H1 (cell line): ENCODE measurements around the gene TNIP1. TPM values are rescaled to one million over a fixed set of nuclear protein-coding genes. Genes with fewer than 3 reads are reported as not detected.

ENCODE experiments used
- POU5F1 ChIP-seq: IDR thresholded peaks from 2 replicates; pipeline ENCODE4 v1.6.1; 2011; ENCODE audit warnings: low read depth, mild to moderate bottlenecking, low read length, moderate library complexity
- polyA plus RNA-seq, 7 experiments: library from polyadenylated mRNA; depleted of rRNA in 3 of 7; stranded (reverse) in 5 of 7; unstranded in 2 of 7; fragments of >200 nt in 5 of 7; fragments of 200-250 nt in 2 of 7; gene quantifications; 1 replicate in 5 of 7; 2 replicates in 1 of 7; 4 replicates in 1 of 7; pipeline versions ENCODE4 v1.2.1 to v1.2.3, GENCODE V29; 2011 to 2013; ENCODE audit warnings: missing spikeins in 2 of 7, mixed read lengths in 2 of 7
- total RNA-seq: library from RNA; stranded (reverse); fragmentation: NEBNext Ultra II Directional; extraction: Animal tissue kit (Norgen Biotek cat#: 25700); gene quantifications from 2 replicates; pipeline ENCODE4 v1.2.1, GENCODE V29; 2021

The TNIP1 gene
- total and polyA plus RNA-seq, 2 of the 8 experiments (the other 6 are each of a cell fraction or from before 2014, with no cell fraction given): 14.2 to 31.9 TPM

- no peak for TF ChIP-seq POU5F1
These were observed 93.1 kb downstream of the TNIP1 start (continued) for GRCh38 chr5:150987746-150988145.

Other genes with a start within 250 kb of the TNIP1 start
- gene IRGM, start 234.5 kb downstream of the TNIP1 start, total RNA-seq: not detected in 2 replicates
- gene IRGM, start 234.5 kb downstream of the TNIP1 start, polyA plus RNA-seq (2011; rRNA removed): 0.11 TPM in 2 replicates
- gene ZNF300, start 176.1 kb downstream of the TNIP1 start, total RNA-seq: 15.2 and 15.8 TPM in 2 replicates
- 4.1 and 6.7 TPM in 2 replicates for gene ZNF300, start 176.1 kb downstream of the TNIP1 start, polyA plus RNA-seq (2011; rRNA removed)
- 26.4 and 27.8 TPM in 2 replicates for gene GPX3, start 60.4 kb downstream of the TNIP1 start, total RNA-seq
- 61.8 and 77.9 TPM in 2 replicates for gene GPX3, start 60.4 kb downstream of the TNIP1 start, polyA plus RNA-seq (2011; rRNA removed)
- 78.6 and 85.2 TPM in 2 replicates for gene ANXA6, start 76.7 kb upstream of the TNIP1 start, total RNA-seq
- gene ANXA6, start 76.7 kb upstream of the TNIP1 start, polyA plus RNA-seq (2011; rRNA removed): 61.3 and 63.5 TPM in 2 replicates
- 10.8 and 11.5 TPM in 2 replicates for gene CCDC69, start 143.1 kb upstream of the TNIP1 start, total RNA-seq
- gene CCDC69, start 143.1 kb upstream of the TNIP1 start, polyA plus RNA-seq (2011; rRNA removed): 6.4 and 8.4 TPM in 2 replicates
- 30.4 and 32.2 TPM in 2 replicates for gene GM2A, start 172.2 kb upstream of the TNIP1 start, total RNA-seq
- gene GM2A, start 172.2 kb upstream of the TNIP1 start, polyA plus RNA-seq (2011; rRNA removed): 18.5 TPM in 2 replicates
- gene SLC36A3, start 222.7 kb upstream of the TNIP1 start, total RNA-seq: not detected in 2 replicates
- gene SLC36A3, start 222.7 kb upstream of the TNIP1 start, polyA plus RNA-seq (2011; rRNA removed): not detected in 2 replicates